ENCODE data around the gene SELENOO.

Gene SELENOO

GRCh38 chr22:50189184-50189848 is 11.5 kb upstream of the SELENOO start:
- DNase-seq (ENCODE audit: insufficient read length, low spot score), result no peak

GRCh38 chr22:50189849-50190181 is 11.0 kb upstream of the SELENOO start:
- DNase-seq (ENCODE audit: insufficient read length, low spot score) (no peak), FAIRE-seq (no peak)
- no peak for TF ChIP-seq CTCF (IDR thresholded peaks at IDR 0.05; ENCODE audit: insufficient read depth, missing control alignments)

More at GRCh38 chr22:50189184-50189848, 11.5 kb upstream of the SELENOO start:
- no peak for FAIRE-seq
- no peak for TF ChIP-seq CTCF (IDR thresholded peaks at IDR 0.05; ENCODE audit: insufficient read depth, missing control alignments)

DNA sequence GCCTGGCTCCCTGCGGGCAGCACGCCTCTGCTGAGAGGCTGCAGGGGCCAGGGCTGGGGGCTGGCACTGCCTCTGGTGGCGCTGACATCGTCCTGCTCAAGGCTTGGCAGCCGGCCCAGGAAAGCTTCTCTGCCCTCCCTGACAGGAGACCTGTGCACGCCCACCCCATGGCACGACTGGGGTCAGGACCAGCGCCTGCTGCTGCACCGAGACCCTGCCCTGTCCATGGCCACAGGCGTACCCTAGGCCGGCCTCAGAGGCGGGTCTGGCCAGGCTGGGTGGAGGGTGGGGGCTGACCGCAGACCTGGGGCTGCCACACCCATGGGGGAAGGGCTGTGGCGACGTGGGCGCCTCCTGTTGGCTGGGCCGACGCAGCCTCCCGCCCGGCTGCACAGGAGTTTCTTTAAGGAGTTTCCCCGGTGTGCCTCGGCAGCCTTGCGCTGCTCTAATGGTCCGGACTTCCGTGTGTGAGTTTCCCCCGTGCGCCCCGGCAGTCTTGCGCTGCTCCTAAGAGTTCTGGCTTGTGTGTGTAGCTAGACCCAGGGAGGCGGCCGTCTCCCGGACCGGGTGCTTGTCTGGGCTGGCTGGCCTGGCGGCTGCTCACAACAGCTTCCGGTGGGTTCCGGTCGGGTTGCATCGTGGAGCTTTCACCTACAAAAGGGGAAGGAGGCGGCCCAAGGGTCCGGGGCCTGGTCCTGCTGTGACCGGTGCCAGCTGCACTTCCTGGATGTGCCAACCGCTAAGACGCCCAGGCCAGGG is 10.4 kb upstream of the SELENOO start:
- no peak for DNase-seq (ENCODE audit: insufficient read length, low spot score)
- TF ChIP-seq CTCF (IDR thresholded peaks at IDR 0.05; ENCODE audit: insufficient read depth, missing control alignments), result no peak
- no peak for FAIRE-seq

GRCh38 chr22:50190941-50191741 is 9.7 kb upstream of the SELENOO start:
- FAIRE-seq (no peak), DNase-seq (ENCODE audit: insufficient read length, low spot score) (no peak)
- no peak for TF ChIP-seq CTCF (IDR thresholded peaks at IDR 0.05; ENCODE audit: insufficient read depth, missing control alignments)

GRCh38 chr22:50192436-50193204 is 8.2 kb upstream of the SELENOO start:
- FAIRE-seq (no peak), DNase-seq (ENCODE audit: insufficient read length, low spot score) (no peak)
- no peak for TF ChIP-seq CTCF (IDR thresholded peaks at IDR 0.05; ENCODE audit: insufficient read depth, missing control alignments)

DNA sequence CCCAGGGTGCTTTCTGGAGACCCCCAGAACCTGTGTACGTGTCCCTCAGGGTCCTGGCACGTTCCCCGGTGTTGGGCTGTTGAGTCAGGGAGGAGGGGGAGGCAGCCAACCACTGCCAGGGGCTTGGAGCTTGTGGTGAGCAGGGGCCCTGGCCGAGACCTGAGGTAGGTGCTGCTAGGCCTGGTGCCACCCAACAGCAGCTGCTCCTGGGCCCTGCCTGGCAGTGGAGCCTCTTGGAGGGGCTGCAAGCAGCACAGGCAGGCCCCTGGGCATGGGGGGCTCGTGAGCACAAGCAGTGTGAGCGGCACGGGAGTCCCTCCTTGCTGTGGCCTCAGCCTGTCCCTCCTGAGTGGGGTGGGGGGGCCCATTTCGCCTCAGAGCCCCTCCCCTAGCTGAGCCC is 7.2 kb upstream of the SELENOO start:
- DNase-seq (ENCODE audit: insufficient read length, low spot score) (no peak), FAIRE-seq (no peak)
- no peak for TF ChIP-seq CTCF (IDR thresholded peaks at IDR 0.05; ENCODE audit: insufficient read depth, missing control alignments)

All from D721Med (cell line).